ENCODE data around the gene BBS7. TPM values are rescaled to one million over a fixed set of nuclear protein-coding genes. Genes with fewer than 3 reads are reported as not detected.

Gene BBS7
- total and polyA plus RNA-seq, 9 of the 15 experiments (the other 6 are each of a cell fraction or from before 2014, with no cell fraction given): 13.4 to 25.8 (median 16.4) TPM

DNA sequence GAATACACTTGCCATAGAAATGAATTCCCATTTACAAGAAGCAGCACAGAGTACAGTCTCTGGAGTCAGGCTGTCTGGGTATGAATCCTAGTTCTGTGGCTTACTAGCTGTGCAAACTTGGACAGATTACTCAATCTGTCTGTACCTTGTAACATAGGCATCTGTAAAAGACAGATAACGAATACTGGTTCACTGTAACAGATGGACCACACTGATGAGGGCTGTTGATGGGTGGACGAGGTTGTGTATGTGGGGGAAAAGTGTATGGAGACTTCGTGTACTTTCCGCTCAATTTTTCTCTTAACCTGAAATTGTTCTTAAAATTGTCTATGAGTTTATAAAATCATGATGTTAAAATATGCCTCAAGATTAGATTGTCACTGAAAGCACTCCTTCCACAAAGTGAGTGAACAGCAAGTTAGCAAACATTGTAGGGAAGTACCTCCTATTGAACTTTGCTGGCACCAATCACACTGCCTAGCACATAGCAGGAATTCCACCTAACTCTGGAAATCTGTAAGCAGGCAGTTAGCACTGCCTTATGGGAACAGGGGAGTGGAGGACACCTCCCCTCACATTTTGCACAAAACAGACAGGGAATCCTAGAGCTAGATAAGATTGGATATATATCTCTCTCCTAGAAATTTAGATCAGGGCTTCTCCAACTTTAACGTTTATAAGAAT, 75.6 kb downstream of the BBS7 start (continued):
- TF ChIP-seq, protein P1, sequence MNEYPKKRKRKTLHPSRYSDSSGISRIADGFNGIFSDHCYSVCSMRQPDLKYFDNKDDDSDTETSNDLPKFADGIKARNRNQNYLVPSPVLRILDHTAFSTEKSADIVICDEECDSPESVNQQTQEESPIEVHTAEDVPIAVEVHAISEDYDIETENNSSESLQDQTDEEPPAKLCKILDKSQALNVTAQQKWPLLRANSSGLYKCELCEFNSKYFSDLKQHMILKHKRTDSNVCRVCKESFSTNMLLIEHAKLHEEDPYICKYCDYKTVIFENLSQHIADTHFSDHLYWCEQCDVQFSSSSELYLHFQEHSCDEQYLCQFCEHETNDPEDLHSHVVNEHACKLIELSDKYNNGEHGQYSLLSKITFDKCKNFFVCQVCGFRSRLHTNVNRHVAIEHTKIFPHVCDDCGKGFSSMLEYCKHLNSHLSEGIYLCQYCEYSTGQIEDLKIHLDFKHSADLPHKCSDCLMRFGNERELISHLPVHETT (CRISPR knock-in tag; conservative IDR thresholded peaks at IDR 0.05 in 1 of 2, IDR thresholded peaks at IDR 0.05 in 1 of 2): 0 out of 4 replicates have a peak, but pooled peaks of 1 of the 2 experiments have one; percentile 55
- no peak for TF ChIP-seq CREB5 (CRISPR knock-in tag; IDR thresholded peaks at IDR 0.05)
- TF ChIP-seq MTF1 (CRISPR knock-in tag; IDR thresholded peaks at IDR 0.05; ENCODE audit: borderline replicate concordance): no peak
- TF ChIP-seq ZNF79 (CRISPR knock-in tag; IDR thresholded peaks at IDR 0.05; ENCODE audit: low read depth): no peak
- no peak for TF ChIP-seq BDP1 (IDR thresholded peaks at IDR 0.05; ENCODE audit: insufficient read depth, insufficient read length)
- TF ChIP-seq POU5F1 (IDR thresholded peaks at IDR 0.05; ENCODE audit: borderline replicate concordance, low read depth, low read length, partially characterized antibody): peak; percentile 27
- peak; percentile 88 for TF ChIP-seq ZFP36 (IDR thresholded peaks at IDR 0.05; ENCODE audit: low read depth, low read length, partially characterized antibody)
- no peak for TF ChIP-seq PRPF4 (IDR thresholded peaks at IDR 0.05; ENCODE audit: insufficient read depth, low read depth, low read length, poor library complexity, severe bottlenecking)
- no peak for TF ChIP-seq WHSC1 (IDR thresholded peaks at IDR 0.05; ENCODE audit: low read length)
- TF ChIP-seq, protein P2, sequence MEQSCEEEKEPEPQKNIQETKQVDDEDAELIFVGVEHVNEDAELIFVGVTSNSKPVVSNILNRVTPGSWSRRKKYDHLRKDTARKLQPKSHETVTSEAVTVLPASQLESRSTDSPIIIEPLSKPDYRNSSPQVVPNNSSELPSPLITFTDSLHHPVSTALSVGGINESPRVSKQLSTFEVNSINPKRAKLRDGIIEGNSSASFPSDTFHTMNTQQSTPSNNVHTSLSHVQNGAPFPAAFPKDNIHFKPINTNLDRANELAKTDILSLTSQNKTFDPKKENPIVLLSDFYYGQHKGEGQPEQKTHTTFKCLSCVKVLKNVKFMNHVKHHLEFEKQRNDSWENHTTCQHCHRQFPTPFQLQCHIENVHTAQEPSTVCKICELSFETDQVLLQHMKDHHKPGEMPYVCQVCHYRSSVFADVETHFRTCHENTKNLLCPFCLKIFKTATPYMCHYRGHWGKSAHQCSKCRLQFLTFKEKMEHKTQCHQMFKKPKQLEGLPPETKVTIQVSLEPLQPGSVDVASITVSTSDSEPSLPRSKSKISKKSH (CRISPR knock-in tag; IDR thresholded peaks at IDR 0.05): no peak
- TF ChIP-seq FOXJ2 (tag; IDR thresholded peaks at IDR 0.05): peak; percentile 54; the same call in 1 of the 2 replicates
- TF ChIP-seq, protein P3, sequence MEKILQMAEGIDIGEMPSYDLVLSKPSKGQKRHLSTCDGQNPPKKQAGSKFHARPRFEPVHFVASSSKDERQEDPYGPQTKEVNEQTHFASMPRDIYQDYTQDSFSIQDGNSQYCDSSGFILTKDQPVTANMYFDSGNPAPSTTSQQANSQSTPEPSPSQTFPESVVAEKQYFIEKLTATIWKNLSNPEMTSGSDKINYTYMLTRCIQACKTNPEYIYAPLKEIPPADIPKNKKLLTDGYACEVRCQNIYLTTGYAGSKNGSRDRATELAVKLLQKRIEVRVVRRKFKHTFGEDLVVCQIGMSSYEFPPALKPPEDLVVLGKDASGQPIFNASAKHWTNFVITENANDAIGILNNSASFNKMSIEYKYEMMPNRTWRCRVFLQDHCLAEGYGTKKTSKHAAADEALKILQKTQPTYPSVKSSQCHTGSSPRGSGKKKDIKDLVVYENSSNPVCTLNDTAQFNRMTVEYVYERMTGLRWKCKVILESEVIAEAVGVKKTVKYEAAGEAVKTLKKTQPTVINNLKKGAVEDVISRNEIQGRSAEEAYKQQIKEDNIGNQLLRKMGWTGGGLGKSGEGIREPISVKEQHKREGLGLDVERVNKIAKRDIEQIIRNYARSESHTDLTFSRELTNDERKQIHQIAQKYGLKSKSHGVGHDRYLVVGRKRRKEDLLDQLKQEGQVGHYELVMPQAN (IDR thresholded peaks at IDR 0.05; ENCODE audit: borderline replicate concordance): no peak
- TF ChIP-seq ZFP30 (CRISPR knock-in tag; IDR thresholded peaks at IDR 0.05; ENCODE audit: borderline replicate concordance): no peak
- no peak for TF ChIP-seq SNAPC5 (CRISPR knock-in tag; IDR thresholded peaks at IDR 0.05)
- no peak for TF ChIP-seq MAX (CRISPR knock-in tag; IDR thresholded peaks at IDR 0.05)
- peak; percentile 6; the same call in 1 of the 2 replicates for TF ChIP-seq ELK3 (CRISPR knock-in tag; IDR thresholded peaks at IDR 0.05)
